HG02840 (cell line): ENCODE results near the gene KBTBD4.

Experiments
- ATAC-seq: cut with Tn5 transposase; IDR thresholded peaks from one replicate; pipeline ENCODE4 v1.9.1; 2021; ENCODE audit warnings: mild to moderate bottlenecking, moderate library complexity, moderate number of reproducible peaks; ENCODE audit not compliant: unreplicated experiment, low FRiP score

KBTBD4 gene

DNA sequence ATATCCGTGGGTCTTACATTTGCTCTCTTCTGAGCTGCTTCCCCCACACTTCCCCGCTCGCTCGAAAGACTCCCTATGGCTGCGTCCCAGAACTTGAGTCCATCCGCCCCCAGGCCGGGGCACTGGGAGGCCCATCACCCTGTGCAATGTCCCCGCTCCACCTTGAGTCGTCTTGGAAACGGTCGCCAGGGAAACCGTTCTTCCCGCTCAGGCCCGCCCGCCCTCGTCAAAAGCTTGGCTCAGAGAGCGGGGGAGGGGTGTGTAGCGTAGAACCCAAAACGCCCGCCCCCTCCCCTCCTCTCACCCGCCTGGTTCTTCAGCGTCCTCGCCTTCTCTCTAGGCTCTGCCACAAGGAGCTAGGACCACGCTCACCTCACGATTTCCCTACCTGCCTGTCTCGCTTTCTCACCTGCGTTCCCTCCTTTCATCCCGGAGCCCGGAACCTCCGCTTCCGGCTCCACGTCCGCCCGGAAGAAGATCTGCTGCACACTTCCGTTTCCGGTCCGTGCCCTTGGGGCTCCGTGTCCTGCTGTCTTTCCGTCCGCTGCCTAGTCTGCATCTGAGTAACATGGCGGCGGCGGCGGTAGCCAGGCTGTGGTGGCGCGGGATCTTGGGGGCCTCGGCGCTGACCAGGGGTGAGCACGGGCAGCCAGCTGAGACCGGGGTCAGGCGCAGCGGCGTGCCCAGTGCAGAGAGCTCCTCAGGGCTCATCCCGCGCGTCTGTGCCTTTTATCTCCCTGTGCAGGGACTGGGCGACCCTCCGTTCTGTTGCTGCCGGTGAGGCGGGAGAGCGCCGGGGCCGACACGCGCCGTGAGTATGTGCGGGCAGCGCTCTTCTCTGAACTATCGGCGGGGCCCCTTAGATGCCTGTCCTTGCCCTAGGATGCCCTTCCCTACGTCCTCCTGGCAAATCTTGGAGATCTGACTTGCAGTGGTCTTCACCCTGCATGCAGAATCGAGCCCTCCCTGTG lies at the start of gene KBTBD4, which contains the start of gene NDUFS3:
TSS of gene KBTBD4 (minus strand) at position 447 of the 971 bp plus-strand sequence. CDS start at position 428, 19 bp downstream.
TSS of gene NDUFS3 (plus strand) at position 551 of the 971 bp plus-strand sequence. CDS start at position 569, 18 bp downstream.
- peak; percentile 91 for ATAC-seq

DNA sequence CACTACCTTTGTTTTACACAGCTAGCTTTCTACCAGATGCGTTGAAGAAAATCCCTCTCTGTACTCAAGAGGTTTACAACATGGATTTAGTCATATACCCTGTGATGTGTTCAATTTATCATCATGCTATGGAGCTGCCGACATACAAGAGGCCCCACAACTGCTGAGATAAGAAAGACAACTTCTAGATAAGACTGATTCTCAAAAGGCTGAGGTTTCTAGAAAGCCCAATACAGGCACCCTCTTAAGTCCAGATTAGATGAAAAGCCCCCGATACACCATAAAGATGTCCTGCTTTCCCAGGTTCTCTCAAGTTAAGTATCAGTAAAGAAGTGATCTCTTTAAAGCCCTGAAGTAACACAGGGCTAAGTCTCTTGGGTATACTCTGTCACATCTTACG lies 49.3 kb upstream of the KBTBD4 start:
- no peak for ATAC-seq

DNA sequence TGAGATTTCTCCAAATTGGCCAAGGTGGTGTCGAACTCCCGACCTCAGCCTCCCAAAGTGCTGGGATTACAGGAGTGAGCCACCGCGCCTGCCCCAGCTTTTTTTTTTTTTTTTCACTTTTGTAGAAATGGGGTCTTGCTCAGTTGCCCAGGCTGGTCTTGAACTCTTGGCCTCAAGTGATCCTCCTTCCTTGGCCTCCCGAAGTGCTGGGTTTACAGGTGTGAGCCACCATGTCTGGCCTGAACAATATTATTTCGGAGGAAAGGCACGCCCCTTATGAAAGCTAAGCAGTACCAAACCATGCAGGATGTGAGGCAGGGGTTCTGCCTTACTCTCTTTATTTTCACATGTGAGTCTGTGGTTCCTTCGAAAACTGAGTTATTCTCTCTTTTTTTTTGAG lies 47.5 kb upstream of the KBTBD4 start:
- ATAC-seq: no peak

DNA sequence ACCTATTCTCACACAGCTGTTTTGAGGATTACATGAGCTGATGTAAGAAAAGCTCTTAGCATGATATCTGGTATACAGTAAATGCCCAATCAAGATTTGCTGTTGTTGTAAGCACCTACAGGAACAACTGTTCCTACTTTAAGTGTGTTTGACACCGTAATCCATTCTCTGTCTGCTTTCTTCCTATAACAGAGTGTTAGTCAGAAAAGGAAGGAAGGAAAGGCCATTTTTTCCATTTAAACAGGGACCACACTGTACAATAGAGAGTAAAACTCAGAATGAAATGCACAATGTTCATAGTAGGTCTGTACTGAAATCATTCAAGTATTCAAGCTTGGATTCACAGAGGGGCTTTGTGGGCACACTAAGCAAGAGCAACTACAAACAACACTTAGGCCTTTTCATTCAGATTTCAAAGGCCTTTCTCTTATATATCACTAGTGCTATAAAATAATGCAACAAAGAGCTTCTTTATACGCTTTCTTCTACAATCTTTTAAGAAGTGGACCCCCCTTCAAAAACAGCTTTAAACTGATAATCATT lies 42.1 kb upstream of the KBTBD4 start:
- ATAC-seq: no peak

DNA sequence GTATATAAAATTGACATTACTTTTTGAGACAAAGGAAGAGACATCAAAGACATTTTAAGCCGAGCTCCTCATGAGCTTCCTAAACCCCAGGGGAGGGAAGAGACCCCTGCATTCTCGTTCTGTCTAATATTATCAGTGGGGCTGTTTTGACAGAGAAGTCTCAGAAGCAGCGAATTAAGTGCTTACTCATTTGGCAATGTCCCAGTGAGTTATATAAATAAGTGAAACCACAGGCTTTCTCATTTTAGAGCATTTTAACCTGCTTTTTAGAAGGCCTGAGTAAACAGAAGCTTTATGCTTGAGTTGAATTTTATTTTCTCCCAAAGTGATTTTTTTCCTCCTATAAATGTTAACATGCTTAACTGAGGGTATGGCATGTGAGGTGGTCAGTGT lies 38.6 kb upstream of the KBTBD4 start:
- ATAC-seq: no peak

DNA sequence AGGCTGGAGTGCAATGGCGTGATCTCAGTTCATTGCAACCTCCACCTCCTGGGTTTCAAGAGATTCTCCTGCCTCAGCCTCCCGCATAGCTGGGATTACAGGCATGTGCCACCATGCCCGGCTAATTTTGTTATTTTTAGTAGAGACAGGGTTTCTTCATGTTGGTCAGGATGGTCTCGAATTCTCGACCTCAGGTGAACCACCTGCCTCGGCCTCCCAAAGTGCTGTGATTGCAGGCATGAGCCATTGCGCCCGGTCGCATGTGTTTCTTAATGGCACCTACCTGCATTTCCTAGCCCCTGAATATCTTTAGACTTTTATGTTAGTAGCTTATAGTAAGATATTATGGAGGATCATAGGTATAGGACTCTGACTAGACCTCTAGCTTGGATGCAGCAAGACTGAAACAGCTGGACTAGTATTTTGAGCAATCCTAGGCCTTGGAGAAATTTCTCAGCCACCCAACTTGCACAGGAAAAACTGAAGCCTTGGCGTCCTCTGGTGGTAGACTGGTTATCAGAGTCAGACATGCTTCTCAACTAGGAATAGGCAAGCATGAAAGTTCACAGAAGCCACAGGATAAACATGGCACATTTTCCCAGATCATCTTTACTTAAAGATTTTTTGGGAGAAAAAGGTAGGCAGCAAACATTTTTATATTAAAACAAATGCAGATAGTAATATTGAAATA lies 38.1 kb upstream of the KBTBD4 start:
- no peak for ATAC-seq

DNA sequence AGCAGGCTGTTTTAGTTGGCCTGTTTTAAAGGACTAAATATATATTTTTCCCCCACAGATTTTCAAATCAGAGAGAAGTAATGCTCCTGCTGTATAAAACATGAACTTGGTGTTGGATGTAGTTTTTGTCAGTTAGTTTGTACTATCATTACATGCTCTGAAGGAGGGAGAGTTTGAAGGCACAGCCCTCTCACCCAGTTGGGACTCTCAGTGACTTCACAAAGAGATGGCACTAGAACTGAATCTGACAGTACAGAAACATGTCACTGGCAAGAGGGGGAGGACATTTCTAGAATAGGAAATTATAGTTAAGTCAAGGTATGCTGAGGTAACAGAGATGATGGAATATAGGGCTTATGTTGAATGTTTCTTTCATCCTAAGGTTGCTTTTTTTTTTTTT lies 36.5 kb upstream of the KBTBD4 start:
- ATAC-seq: no peak

DNA sequence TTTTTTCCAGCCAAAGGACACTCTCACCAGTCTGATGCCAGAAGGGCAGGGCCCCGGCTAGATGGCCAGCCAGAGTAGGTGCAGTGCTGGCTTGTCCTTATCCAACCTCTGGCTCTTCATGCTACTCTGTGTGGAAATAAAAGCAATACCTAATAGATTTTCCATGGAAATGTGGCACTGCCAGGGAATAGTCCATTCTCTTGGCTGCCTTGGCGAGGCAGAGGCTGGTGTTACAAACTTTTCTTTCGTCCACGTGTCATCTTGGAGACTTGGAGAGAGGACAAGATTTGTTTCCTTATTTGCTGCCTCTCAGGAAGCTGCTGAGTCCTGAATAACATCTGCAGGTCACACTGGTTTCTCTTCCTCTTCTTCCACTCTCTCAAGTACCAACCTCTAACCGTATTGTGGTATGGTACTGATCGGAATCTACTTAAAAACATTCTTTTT lies 32.6 kb upstream of the KBTBD4 start:
- no peak for ATAC-seq

DNA sequence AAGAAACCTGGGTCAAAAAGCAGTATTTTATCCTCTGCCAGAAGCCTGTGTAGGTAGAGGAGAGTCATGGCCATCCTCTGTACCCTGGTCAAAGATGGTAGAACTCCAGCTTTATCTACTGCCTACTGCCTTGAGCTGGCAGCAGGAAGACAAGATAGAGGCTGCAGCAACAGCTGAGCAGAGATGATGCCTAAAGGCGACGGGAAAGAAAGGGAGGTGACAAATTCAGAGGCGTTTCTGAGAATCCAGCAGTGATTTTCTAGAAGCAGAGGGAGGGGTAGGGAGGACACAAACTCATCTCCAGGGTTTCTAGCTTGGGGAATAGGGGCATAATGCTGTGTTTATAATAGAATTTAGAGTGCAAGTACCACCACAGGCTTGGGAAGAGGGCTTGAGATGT lies 30.9 kb upstream of the KBTBD4 start:
- ATAC-seq: no peak

DNA sequence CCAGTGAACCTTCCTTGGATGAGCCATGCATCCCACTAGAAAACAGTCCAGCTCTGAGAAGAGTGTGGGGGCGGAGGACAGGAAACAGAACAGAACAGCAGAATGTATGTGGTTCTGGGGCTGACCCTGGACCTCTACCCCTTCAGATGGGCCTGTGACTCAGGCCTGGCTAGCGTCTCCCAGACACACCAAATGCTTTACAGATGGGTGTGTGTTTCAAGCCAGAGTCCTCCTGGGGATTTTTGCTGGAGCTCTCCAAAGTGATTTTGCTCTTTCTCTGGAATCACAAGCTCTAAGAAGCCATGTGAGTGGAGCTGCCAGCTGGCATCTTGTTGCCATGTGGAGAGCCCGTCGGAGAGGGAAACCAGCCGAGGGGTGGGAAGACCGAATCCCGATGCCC lies 28.6 kb upstream of the KBTBD4 start:
- ATAC-seq: no peak

DNA sequence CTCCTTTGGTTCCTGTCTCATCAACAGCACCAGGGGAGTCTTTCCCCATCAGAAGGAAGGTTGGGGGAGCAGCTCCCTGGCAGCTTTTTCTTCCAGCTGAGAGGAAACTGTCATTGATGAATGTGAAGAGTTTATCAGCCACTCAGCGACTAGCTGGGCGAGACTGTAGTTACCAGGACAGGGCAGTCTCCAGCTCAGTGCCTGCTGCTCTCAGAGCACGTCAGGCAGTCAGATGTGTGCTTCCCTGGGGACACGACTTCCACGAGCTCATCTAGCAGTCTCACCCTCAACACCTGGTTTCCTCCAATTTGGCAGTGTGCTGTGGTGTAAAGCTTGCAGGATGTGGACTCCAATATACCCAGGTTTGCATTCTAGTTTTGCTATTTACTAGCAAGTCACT lies 28.0 kb upstream of the KBTBD4 start:
- ATAC-seq: no peak

DNA sequence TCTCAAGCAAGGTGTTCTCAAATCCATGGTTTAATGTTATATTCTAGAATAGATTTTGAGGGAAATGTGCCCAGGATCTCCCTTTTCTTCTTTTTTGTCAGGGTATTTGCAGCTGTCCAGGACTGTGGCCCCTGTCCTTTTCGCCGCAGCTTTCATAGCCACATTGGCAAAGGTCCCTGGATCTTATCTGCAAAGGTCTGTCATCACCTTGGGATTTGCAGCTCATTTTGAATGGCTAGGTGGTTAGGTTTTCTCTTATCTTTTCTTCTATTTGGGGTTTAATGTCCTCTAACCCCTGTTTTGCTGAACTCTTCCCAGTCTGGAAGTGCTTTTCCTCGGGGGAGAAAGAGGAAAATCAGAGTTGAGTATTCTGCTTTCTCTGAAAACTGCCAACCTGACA lies 27.2 kb upstream of the KBTBD4 start:
- ATAC-seq: no peak

DNA sequence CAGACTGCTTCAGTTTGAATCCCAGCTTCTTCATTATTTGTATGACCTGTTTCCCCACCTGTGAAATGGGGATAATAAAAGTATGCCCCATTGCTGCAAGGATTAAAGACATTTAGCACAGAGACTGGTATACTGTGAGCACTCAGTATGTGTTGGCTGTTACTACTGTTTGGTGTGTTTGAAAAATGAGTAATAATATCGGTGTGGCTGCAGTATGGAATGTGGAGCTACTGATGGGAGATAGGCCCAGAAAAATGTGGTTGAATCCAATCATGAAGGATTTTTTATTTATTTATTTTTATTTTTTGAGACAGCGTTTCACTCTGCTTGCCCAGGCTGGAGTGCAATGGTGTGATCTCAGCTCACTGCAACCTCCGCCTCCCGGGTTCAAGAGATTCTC lies 24.5 kb upstream of the KBTBD4 start:
- no peak for ATAC-seq

DNA sequence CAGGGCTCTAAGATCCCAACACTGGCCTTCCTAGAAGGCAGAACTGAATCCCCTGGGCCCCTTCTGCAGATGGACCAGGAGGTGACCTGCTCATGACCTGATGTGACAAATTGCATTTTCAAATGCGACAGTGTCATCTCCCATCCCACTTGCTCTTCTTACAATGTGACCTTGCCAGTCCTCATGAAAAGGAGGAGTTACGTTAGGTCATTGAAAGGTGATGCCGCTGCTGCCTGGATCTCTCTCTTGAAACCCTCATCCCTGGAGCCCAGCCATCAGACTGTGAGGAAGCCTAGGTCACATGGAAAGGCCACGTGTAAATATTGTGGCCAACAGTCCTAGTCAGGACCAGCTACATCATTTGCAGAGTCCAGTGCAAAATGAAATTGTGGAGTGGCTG lies 21.1 kb upstream of the KBTBD4 start:
- no peak for ATAC-seq

DNA sequence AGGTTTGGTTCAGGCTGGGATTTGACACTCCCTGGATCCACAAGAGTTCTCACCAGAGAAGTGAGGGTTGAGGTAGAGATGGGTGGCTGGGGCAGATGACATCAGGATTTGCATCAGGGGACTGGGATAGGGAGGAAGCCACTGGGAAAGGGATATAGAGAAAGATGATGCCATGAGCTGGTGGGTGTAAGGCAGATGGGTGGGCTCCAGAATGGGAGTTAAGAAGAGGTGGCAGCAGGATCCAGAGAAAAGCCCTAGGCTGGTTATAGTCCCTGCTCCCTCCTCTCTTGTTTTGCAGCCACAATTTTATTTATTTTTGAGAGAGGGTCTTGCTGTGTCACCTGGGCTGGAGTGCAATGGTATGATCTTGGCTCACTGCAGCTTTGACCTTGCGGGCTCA lies 17.2 kb upstream of the KBTBD4 start:
- ATAC-seq: no peak

DNA sequence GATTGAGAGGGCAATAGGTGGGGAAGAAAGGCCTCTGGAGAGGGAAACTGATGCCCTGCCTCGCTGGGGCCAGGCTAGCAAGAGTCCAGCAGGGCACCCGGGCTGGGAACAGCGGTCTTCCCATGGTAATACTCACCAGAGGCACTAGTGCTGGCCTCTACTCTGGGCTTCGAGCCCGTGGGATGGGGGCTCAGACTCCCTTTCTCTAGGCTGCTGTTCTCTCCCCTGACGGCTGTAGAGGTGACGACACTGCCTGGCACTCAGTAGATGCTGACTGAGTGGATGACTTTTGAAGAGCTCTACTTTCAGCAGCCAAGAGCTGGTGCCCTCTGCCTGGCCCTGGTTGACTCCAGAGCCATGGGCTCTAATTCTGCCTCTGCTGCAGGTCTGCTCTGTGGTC lies 16.3 kb upstream of the KBTBD4 start:
- no peak for ATAC-seq

DNA sequence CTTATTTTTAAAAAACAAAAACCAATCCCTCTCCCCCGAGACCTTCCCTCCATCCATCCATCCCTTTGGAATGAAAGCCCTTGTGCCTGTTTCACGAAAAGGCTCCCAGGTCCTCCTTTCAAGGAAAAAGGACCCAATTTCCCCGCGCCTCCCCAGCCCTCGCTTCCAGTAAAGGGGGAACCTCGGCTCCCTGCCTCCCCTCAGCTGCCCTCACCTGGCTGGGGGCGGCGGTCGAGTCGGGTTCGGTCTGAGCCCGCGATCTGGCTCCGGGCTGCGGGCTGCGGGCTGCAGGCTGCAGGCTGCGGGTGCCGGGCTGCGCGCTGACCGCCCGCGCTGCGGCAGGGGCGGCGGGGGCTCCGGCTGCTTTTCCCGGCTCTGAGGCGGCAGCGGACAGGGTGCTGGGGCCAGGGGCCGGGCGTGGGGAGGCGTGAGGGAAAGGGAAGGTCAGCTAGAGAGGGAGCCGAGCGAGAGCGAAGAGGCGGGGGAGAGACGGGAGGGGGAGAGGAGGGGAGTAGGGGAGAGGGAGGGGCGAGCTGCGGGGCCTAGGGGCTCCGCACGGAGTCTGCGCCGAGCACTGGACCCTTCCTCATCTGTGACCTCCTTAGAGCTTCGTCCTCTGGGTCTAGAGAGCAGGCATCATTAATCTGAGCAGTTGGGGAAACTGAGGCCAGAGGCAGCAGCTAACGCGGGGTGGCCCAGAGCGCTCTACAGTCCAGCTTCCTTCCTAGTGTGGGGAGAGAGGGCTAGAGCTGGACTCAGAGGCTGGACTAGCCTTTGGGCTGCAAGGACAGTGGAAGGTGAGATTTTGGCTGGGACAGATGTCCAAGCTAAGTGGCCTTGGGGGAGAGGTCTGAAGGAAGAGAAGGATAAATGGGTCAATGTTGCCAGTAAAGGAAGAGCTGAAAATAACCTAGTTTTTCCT lies 15.4 kb upstream of the KBTBD4 start, which contains the start of gene C1QTNF4:
TSS of gene C1QTNF4 (minus strand) at position 478 of the 922 bp plus-strand sequence. CDS start 3,601 bp downstream, outside the sequence.
- no peak for ATAC-seq

DNA sequence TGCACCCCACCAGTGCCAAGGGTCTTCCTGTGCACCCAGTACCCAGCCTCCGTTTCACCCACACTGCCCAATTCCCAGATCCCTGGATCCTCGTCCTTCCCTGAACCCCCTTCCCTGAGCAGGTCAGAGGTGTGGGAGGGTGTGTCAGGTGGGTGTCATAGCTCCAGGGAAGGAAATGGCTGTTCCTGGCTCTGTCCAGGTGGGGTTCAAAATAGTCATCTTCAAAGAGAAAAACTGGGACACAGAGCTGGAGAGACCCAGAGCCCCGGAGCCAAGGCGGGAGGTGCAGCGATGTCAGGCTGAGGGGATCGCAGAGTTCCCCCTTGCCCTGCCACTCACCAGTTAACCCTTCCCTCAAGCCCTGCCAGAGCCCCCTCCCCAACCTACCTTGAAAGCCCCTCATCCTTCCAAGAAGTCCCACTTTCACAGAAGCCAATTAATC lies 14.7 kb upstream of the KBTBD4 start:
- no peak for ATAC-seq

DNA sequence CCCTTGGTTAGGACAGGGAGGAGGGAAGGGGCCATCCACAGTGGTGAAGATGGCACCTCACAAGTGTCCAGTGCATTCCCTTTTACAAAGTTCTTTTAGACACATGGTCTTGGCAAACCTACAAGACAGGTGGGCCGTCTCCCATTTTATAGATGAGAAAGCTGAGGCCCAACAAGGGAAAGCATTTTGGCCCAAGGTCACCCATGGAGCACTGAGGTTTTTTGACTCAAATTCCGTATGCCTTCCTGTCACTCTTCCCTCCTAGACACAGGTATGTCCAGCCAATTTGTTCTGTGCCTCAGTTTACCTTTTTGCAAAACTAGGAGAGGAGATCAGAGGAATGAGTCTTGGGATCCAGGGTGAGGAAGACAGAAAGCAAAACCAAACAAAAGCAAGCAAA lies 14.2 kb upstream of the KBTBD4 start:
- no peak for ATAC-seq

DNA sequence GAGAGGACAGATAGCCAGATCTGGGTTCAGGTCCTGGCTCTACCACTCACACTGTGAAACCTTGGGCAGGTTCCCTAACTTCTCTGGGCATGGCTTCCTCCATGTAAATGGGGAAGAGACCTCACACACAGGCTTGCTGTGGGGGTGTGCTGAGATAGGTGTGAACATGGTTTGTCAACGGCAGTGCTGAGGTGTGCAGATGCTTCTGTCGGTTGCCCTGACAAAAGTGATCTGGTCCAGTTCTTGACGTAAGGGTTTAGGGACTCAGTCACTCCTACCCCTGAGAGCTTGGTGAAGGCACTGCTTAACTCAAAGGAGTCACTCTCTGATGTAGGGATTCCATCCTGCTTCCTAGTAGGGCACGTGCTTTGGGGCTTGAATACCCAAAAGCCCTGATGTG lies 13.5 kb upstream of the KBTBD4 start:
- ATAC-seq: no peak
